NT2/D1 (cell line): ENCODE measurements around the gene TMCC1.

Experiments used
- SUZ12 ChIP-seq: IDR thresholded peaks from 2 replicates; pipeline ENCODE4 v1.6.1; 2011; ENCODE audit not compliant: insufficient read length, insufficient read depth; ENCODE audit errors: extremely low read depth
- YY1 ChIP-seq: IDR thresholded peaks from 2 replicates; pipeline ENCODE4 v1.6.1; 2011; ENCODE audit not compliant: insufficient read length, insufficient read depth
- ZNF274 ChIP-seq: IDR thresholded peaks from 2 replicates; pipeline ENCODE4 v1.6.1; 2011; ENCODE audit warnings: mild to moderate bottlenecking, low read depth, low read length

DNA sequence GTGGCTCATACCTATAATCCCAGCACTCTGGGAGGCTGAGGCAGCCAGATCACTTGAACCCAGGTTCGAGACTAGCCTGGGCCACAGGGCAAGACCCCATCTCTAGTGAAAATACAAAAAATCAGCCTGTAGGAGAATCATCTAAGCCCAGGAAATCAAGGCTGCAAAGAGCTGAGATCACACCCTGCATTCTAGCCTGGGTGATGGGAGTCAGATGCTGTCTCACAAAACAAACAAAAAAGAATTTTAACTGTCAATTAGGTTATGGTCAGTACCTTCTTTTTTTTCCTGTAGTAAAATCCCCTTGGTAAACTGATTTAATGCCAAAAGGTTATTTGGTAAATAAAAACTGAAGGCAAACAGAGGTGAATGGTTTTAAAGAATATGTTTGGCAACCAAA lies 29.0 kb downstream of the TMCC1 start:
- TF ChIP-seq SUZ12 = no peak
- TF ChIP-seq YY1 = no peak
- no peak for TF ChIP-seq ZNF274
